GM12874 (cell line): ENCODE data around the gene KPNA3.

Experiments used
- TF ChIP-seq, protein P1 (sequence below): IDR thresholded peaks from 2 replicates; pipeline ENCODE4 v1.5.1; 2011; ENCODE audit warnings: low read depth, mild to moderate bottlenecking, control low read depth, low read length, moderate library complexity; ENCODE audit not compliant: insufficient read depth

The KPNA3 gene

DNA sequence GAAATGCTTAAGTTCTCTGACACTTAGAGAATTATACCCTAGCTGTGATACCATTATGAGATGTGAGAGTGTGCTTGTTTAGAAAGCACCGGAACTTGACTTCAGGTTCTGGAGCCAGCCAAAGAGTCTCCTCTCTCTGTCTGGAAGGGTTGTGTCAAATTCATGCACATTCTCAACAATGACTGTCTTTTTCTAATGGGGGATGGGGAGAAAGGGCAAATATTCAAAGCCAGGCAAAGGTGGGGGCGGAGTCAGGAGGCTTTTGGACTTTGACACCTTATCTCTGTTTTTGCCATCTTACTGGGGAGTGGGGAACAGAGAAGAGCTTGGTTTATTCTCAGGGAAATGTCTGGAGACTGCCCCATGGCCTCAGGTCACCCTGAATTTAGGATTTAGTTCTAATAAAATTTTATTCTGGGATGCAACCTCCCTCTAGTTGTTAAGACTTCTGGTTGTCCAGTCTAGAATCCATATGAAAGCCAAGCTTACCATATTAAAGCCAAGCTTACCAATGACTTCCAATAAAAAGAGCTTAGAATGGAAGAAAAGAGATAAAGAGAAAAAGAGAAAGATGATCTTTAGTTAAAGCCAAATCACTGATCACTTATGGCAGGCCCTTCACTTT, 28.2 kb upstream of the KPNA3 start:
- TF ChIP-seq, protein P1, sequence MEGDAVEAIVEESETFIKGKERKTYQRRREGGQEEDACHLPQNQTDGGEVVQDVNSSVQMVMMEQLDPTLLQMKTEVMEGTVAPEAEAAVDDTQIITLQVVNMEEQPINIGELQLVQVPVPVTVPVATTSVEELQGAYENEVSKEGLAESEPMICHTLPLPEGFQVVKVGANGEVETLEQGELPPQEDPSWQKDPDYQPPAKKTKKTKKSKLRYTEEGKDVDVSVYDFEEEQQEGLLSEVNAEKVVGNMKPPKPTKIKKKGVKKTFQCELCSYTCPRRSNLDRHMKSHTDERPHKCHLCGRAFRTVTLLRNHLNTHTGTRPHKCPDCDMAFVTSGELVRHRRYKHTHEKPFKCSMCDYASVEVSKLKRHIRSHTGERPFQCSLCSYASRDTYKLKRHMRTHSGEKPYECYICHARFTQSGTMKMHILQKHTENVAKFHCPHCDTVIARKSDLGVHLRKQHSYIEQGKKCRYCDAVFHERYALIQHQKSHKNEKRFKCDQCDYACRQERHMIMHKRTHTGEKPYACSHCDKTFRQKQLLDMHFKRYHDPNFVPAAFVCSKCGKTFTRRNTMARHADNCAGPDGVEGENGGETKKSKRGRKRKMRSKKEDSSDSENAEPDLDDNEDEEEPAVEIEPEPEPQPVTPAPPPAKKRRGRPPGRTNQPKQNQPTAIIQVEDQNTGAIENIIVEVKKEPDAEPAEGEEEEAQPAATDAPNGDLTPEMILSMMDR: no peak

DNA sequence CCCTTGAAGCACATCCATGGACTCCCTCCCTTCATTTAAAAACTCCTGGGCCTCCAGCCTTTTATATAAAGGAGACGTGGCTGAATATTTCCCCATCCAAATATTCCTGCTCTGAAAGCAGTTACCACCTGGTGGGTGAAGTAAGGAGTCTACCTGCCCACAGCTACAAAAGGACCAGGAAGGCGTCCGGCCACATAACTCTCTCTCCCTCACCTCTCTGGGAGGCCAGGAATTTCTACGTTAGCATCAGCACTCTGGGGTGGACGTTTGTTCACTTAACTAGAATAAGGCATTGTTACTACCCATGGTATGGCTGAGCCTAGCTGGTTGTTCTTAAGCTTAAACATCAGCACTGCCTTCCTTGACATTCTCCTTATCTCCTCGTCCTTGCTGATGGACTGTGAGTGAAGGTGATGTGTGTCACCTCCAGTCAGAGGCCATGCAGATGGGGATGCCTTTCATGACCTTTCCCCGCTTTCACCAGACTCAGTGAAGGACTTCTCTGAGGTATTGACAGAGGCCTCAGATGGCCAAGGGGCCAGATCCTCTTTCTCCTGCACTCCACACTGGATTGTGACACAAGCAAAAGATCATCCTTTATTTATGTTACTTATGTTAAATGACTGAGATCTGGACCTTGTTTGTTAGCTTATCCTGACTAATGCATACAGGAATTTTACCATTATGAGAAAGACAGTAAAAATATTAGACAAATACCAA, 22.2 kb upstream of the KPNA3 start:
- TF ChIP-seq, protein P1: no peak

DNA sequence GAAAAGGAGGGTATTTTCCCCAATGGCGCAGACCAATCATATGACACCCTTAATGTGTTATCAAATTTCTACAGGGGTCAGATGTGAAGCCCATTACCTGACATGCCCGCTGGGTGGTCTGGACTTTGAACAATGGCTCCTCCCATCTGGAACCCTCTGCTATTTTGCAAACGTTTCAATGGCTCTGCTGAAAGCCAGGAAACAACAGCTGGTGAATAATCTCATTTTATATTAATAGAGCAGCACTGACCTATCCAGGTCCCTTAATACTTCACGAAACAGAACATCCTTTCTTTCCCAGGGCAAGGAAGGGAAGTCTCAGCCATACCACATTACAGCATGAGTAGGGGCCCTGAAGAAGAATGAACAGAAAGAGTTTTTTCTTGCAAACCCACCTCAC, 20.3 kb upstream of the KPNA3 start:
- TF ChIP-seq, protein P1: no peak

DNA sequence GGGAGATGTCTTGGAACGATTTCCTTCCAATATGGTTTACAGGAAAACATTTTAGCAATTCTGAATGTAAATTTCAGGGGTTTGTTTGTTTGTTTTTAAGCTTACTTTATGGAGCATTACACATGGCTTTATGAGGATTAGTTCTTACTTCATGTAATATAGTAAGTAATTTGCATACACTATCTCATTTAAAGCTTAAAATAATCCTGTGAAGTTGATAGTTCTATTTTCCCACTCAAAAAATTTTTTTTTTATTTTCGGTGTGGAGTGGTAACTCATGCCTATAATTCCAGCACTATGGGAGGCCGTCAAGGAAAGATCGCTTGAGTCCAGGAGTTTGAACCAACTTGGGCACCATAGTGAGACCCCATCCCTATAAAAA, 19.0 kb upstream of the KPNA3 start:
- TF ChIP-seq, protein P1: no peak

DNA sequence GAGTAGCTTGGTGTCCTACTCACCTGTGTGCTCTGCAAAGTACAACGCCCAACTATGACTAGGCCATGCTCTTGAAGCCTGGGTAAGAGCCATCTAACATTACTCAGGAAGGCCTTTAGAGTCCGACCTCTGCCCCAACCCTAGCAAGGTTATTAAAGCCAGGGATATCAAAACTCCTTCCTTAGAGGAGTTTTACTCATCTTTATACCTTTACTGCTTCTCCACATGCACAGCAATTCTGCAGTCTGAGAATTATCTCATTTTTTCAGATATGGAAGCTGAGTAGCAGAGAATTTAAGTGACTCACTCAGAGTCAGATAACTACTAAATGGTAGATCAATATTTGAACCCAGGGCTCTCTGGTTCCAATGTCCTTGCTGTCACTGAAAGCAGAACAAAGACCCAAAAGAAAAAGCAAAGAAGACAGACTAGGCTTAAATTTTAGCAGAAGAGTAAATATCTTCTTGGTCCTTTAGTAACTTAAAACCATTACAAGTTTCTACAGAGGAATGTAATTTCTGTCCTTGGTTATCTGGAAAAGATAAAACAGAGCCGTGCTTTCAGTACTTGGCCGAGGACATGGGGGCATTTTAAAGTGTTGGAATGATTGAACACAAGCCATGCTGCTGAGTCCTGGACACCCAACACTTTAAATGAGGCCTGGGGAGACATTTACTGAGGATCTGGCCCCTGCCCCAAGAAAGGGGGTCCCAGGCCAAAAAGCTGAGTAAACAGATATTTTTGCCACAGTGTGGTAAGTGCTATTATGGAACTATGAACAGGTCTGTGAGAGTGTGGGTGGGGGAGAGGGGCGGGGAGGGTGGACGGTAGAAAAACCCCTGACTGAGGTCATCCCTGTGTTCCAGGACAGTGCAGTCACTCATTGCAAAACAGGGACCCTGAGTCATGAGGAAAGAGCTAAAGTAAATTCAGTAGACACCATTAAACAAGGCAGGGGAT, 18.4 kb upstream of the KPNA3 start:
- TF ChIP-seq, protein P1: no peak

DNA sequence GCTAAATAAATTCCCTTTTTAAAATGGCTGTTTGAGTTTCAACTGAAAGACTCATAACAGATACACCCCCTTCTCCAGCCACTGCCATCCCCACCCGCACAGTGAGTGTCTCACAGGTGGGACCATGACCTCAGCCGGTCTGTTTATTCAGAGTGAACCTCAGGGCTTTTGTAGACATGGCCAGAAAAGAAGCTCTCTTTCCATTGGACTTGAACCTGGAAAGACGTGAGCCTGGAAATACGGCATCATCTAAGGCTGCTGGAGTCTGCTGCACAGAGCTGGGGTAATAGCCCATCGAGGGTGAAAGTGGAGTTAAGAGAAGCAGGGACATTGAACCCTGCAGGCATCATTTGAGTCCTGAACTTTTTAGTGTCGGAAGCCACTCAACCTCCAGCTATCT, 15.2 kb upstream of the KPNA3 start:
- TF ChIP-seq, protein P1: no peak

DNA sequence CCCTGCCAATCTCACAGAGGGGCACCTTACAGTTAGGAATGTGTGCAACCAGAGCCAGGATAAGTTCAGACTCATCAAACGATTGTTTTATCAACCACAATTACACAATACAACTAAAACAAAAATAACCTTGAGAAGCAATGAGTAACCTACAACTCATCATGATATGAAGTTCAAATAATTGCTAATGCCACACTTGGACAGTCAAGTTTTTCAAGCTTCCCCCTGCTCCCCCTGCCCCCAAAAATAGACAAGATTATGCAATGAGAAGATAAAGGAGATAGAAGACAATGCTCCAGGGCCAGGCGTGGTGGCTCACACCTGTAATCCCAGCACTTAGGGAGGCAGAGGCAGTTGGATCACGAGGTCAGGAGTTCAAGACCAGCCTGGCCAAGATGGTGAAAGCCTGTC, 13.6 kb upstream of the KPNA3 start:
- TF ChIP-seq, protein P1: no peak
